NCI-H2196 treated with DMSO at 0.1 percent for 48 hours (cell line): ENCODE data around the gene TBCCD1.
"Not testable (repeated sequence)": the region's sequence is repeated elsewhere in the genome, so short reads cannot be mapped to it uniquely, and the experiment has no call there.

Experiments used
- DNase-seq: peaks from one replicate; lab custom pipeline; 2025; ENCODE audit not compliant: unreplicated experiment; lab: John Stamatoyannopoulos, UW

TBCCD1 gene

DNA sequence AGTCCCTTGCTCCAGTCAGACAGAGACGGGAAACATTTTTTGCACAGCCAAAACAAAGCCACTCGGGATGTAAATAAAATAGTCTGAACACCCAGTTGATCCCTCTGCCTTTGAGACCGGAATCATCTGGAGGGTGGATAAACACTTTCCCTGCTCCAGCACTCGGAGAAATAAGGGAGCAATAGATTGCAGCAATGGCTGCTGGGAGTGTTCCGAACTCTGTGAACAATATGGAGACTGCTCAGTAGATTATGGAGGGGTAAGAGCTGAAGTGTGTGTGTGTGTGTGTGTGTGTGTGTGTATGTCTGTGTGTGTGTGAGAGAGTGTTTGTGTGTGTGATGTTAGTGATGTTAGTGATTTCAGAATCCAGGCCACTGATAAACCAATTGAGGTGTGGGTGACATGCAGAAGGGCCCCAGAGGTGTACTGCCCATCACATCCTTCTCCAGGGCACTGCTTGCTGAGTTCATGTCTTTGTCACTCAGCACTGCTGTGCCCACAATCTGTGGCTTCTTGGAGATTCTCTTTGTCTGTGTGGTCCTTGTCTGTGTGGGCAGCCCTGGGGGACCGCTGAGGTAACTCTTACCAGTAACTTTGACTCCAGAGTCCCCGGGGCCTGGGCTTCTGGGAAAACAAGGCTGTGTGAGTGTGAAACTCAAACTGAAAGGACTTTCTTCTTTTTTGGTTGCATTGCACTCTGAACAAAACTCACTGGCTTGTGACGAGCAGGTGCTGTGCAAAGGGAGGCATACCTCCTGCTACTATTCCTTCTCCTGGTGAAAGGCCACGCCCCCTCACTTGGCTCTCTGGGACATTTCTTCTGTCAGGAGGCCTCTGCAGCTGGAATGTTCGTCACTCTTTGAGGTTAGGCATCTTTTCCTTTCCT lies 45.9 kb downstream of the TBCCD1 start:
- DNase-seq = no peak

DNA sequence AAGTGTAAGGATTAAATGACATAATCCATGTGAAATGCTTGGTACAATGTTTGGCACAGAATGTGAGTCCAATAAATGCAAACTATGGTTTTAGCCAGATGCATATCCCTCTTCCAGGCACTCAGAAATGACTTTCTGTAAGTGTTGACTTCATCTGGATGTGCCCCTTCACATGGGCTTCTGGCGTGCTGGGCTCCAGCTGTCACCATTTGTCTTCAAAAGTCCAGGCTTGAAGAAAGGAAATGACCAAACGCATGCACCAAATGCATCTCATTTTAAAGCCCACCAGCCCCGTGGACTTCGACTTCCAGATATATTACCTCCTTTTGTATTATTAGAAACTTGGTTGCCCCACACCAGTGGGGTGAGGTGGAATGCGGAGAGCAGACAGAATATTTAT lies 46.7 kb downstream of the TBCCD1 start:
- DNase-seq = no peak

DNA sequence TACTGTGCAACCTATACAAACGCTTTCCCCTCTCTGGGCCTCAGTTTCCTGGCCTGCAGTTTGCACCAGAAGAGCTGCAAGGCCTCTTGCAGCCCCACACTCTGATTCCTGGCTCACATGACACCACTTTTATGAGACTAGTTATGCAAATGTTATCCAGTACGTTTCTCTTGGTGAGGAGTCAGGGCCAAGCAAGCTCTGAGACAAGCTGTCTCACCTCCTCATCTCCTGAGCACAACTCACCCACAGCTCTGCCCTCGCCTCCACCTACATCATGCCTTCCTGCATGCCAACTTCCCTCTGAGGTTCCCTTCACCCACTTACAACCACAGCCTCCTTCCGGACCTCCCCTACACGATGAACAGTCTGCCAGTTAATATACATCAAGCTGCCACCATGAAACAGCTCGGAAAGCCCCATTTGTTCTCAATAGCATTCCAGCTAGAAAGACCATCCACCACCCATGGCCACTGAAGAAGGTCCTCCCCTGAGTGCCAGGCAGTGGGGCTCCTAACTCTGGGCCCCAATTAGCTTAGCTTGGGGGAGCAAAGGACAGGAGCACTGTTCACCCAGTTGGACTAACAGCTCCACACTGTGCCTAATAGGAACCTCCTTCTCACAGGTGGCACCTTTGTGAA lies 48.0 kb downstream of the TBCCD1 start:
- DNase-seq = no peak

DNA sequence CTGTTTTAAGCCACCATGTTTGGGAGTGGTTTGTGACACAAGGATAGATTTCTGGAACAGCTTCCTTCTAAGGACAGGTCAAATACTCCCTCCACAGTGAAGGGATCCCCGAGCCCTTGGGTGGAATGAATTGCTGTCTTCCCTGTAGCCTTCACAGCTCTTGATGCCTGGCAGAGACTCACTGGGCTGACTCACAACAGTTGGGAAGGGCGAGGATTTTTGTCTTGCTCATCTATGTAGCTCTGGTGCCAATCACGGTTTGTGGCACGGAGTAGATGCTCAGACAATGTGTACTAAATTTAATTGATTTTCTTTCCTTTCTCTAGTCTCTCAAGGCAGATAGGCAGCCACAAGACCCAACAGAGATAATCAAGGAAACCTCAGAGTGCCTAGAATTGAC lies 49.9 kb downstream of the TBCCD1 start:
- no peak for DNase-seq

DNA sequence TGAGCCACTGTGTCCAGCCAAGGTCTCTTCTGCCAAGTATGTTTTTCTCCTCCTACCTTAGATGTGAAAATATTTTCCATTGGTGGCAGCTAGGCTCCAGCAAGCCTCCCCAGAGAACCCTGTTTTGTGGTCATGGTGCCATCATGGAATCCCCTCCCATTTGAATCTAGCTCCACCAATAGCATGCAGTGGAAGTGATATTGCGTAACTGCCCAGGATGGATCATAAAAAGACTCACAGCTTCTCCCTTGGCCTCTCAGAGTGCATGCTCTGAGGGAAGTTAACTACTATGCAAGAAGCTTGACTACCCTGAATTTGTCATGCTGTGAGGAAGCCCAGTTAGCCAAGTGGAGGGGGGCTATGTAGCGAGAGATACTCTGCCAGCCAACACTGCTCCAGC lies 50.5 kb downstream of the TBCCD1 start:
- DNase-seq = no peak

DNA sequence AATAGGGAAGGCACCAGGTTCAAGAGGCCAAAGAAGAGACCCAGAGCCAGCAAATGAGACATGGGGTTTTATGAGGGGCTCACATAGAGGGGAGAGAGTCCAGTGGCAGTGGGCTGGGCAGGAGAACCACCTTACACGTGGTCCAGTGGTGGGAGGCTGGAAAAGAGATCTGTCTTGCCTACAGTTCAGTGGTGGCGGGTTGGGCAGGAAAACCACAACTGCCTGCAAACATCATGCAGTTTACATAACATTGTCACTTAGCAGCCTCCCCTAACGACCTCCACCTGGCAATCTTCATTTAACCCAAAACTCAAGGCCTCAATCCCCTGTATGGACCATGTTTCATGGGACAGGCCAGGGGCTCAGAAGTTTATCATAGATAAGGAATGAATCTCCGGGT lies 52.0 kb downstream of the TBCCD1 start:
- DNase-seq = no peak

DNA sequence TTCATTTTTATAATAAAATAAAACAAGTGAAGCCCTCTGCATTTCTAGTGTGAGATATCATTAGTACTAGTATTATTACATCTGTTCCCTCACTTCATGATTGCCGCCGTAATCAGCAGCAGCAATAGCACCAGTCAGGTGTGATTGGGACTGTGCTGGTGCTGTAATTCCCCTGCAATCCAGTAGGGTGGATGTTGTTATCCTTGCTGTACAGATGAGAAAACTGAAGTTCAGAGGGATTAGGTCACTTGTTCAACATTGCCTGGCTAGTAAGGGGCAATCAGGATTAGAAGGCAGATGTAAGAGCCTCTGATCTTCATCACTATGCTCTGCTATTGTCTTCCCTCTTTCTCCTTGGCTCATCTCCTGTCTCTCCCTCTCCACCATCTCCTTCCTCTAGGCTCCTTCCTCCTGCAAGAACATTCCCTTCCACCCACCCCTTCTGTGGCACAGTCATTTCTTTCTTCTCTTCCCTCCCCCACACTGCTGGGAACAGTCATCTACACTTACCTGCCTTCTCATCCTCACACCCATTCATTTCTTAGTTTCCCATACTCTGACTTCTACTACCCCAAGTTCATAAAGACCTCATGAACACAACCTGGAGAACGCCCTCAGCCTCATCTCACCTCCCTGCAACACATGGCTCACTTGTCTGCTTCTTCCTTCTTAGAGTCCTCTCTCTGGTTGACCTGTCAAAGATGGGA lies 52.7 kb downstream of the TBCCD1 start:
- no peak for DNase-seq

DNA sequence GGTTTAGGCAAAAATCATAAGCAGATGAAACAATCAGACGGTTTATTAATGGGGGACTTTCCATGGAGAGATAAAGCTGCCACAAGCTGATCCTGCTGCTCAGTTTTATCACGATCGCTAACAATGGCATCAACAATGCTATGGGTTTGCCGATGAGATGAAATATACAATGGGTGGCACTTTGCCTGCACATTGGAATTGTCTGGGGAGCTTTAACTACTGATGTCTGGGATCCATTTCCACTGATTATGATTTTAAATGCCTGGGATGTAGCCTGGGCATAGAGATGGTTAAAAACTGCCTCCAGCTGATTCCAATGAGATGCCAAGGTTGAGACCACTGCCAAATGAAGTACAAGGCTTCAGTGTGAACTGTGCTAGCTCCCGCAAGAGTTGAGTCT lies 53.8 kb downstream of the TBCCD1 start:
- DNase-seq = no peak

DNA sequence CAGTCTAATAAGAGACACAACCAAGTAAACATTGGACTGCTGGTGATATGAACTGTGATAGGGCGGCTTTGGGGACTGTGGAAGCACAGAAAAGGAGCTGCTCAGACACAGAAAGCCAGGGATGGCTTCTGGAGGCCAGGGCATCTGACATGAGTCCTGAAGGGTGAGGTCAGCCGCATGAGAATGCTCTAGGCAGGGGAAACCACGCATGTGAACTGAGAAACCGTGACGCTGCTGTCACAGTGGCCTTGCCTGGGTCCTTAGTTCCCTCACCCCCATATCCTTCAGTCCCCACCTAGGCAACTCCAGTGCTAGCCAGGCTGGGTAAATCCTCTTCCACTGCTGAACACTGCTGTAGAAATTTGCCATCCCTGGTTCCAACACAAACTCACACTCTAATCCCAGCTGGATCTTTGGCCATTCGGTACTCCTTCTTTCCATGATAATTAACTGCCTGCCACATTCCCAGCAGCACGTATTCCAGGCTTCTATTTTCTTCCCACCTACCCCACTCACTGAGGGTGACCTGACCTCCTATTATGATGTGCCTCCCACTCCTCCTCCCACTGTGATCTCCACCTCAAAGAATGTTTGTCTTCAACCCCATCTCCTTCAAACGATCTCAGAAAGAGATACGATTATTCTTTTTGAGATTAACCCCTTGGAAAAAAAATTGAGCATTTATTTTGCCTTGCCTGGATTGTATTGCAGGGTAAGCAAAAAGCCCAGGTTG lies 54.4 kb downstream of the TBCCD1 start:
- no peak for DNase-seq

DNA sequence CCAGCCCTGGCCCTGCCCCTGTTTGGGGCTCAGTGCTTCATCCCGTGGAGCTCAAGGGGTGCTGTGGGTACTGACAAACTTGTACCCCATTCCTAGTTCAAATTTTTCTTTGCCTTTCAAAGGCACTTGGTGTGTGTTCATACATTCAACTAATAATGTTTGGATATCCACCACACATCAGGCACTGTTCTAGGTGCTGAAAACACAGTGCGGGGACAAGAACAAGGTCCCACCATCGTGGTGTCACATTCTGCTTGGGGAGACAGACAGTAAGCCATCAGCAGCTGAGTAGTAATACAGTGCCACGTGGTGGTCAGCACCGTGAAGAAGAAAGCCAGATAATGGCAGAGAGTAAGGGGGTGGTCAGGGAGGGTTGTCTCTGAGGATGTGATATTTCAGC lies 55.4 kb downstream of the TBCCD1 start:
- no peak for DNase-seq

DNA sequence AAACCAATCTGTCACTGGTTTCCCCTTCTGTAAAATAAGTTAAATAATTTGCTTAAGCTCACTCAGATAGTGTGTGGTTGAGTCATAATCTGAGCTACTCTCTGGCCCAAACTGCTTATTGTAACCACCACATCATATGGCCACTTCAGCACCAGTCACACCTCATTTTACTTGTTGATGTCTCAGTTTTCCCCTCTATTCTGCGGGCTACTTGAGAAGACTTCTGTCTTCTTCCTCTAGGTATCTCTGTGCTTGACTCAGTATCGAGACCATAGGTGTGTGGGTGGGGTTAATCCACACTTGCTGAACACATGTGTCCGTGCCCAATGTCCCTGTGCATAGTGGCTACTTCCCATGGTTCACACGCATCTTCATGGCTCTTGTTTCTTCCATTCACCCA lies 55.9 kb downstream of the TBCCD1 start:
- no peak for DNase-seq

DNA sequence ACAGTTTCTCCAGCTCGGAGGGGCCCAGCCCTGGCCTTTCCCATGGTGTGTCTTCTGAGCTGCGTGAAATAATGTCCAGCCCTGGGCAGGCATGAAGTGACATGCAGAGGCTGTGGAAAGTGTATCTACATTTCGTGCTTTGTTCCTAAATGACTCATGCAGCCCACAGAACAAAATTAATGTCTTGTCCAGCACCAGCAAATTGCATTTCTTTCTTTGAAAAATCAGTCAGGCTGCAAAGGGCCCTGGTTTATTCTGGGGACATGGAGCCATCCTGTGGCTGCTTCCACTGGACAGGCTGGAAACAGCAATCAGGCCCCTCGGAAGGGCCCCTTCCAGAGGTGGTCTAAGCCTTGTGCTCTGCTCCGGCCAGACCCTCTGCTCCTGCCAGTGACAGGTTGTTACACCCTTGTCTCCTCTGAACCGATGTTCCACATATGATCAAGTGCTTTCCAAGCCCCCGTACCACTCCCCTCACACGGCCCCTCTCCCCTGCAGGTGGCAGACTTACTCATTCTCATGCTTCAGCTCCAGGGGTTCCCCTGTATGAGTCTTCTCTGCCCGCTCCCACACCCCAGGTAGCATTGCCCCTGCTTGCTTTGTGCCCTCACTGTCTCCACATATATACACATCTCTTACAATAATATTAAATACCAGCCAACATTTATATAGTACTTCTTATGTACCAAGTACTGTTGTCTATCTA lies 56.6 kb downstream of the TBCCD1 start:
- no peak for DNase-seq

DNA sequence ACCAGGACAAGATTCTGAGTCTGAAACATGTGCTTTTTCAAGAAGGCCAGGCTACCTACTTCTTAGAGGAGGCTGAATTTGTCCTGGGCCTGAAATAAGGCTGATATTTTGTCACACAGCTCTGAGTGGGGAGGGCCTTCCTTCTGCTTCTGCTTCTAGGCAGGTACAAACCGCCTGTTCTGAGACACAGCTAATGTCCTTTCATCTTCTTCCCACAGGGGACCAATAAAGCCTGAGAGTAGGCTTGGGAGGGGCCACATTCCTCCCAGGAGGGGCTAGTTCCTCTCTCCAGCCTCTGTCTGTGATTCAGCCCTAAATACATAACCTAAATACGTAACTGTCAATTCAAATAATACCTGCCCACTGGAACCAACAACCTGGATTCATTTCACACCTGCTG lies 57.7 kb downstream of the TBCCD1 start:
- DNase-seq = no peak

DNA sequence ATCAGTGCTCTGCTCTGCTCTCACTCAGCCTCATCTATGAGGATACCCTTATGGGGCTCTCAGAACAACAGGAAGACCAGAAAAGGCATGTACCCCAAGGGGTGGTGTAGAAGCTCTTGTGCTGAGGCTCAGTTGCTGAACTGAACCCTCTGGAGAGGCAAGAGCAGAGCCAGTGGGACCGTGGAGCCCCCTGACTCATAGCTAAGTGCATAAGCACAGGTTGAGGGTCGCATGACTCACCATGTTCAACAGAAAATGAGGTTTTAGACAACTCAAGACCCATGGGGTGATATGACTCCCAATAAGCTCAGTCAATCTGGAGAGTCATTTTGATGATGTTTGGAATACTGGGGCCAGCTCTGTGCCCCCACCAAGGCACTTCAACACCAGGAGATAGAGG lies 60.3 kb downstream of the TBCCD1 start:
- DNase-seq = no peak

DNA sequence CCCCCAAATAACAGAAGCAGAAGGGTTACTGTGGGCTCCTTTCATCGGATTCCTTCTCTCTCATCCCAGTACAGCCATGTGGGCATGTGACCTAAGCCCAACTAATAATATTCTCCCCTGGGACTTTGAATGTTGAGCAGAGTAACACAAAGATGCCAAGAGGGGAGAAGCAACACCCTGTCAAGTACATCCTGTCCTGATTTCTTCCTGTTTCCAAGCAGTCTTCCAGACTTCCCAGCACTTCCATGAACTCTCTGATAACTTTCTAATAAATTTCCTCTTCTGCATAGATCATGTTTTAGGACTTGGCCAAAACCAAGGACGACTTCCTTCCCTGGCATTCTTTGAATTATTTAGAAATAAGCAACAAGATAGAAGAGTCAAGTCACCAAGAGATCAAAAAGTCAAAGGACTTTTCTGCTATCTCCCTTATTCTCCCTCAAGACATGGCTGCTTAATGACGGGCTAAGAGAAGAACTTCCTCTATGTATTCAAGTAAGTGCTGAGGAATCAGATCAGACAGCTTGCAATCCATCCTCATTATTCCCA lies 60.9 kb downstream of the TBCCD1 start:
- DNase-seq = no peak

DNA sequence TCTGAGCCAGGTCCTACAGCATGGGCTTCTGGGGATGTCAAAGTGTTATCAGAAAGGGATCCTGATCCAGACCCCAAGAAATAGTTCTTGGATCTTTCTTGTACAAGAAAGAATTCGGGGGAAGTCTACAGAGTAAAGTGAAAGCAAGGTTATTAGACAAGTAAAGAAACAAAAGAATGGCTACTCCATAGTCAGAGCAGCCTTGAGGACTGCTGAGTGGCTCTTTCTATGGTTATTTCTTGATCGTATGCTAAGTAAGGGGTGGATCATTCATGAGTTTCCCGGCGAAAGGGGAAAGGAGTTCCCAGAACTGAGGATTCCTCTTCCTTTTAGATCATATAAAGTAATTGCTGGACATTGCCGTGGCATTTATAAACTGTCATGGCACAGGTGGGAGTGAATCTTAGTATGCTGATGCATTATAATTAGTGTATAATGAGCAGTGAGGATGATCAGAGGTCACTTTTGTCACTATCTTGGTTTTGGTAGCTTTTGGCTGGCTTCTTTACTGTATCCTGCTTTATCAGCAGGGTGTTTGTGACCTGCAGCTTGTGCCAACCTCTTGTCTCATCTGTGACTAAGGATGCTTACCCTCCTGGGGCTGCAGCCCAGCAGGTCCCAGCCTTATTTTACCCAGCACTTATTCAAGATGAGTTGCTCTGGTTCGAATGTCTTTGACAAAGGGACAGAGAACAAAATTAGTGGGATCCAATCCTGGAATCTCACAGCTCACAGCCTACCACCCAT lies 64.0 kb downstream of the TBCCD1 start:
- no peak for DNase-seq

DNA sequence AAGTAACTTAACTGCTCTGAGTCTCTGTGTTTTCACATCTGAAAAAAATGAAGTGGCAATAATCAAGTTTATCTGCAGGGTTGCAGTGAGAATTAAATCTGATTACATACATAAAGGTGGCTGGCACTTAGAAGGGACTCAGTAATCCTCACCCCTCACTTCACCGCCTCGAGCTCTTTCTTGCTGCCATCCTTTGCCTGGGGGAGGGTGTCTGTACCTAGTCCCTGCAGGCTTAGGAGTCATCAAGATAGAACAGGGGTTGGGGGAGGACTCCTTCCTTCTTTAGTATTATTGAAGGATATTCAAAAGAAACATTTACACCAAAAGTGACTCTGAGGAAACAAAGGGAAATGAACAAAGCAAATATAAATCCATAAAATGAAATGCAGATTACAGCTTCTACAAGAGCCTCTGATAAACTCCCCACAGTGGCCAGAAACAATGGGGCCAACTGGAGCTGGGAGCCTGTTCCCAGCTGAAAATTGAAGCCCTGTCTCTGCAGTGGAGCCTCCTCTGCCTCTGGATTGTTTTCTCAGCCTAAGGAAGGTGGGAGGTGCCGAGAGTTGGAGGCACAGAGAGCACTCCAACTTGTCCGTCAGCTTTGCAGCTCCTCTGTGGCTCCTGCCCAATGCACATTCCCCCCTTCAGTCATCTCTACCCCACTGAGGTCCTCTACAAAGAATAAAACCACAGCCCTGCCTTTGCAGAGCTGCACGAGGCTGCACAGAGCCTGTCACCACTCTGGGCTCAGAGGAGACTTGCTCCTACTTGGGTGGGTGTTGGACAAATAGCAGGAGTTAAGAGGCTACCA lies 64.8 kb downstream of the TBCCD1 start:
- DNase-seq = no peak

DNA sequence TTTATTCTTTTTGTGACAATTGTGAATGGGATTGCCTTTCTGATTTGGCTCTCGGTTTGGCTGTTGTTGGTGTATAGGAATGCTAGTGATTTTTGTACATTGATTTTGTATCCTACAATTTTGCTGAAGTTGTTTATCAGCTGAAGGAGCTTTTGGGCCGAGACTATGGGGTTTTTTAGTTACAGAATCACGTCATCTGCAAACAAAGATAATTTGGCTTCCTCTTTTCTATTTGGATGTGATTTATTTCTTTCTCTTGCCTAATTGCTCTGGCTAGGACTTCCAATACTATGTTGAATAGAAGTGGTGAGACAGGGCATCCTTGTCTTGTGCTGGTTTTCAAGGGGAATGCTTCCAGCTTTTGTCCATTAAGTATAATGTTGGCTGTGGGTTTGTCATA lies 67.2 kb downstream of the TBCCD1 start:
- not testable (repeated sequence) for DNase-seq

DNA sequence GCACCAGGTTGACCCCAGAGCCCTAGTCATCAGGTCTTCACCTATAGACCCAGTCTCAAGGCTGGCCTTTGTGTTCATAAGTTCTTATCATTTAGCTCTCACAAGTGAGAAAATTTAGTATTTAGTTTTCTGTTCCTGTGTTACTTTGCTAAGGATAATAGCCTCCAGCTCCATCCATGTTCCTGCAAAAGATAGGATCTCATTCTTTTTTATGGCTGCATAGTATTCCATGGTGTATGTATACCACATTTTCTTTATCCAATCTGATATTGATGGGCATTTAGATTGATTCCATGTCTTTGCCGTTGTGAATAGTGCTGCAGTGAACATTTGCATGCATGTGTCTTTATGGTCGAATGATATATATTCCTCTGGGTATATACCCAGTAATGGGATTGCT lies 69.1 kb downstream of the TBCCD1 start:
- DNase-seq = not testable (repeated sequence)
